Thyroid gland (tissue), 4 donors: ENCODE measurements around the gene DNAH11.
"Not testable (repeated sequence)": the region's sequence is repeated elsewhere in the genome, so short reads cannot be mapped to it uniquely, and the experiment has no call there.

ENCODE experiments used
- POLR2A ChIP-seq, 2 donors: fragments of 450-650 bp; IDR thresholded peaks; one replicate each; pipeline ENCODE4 v1.6.1; 2017; ENCODE audit warnings: antibody characterized with exemption in 2 of 2, mild to moderate bottlenecking in 2 of 2, moderate library complexity in 1 of 2
- TF ChIP-seq, protein P1 (sequence below), 6 experiments: fragments of 200-600 bp in 3 of 6; fragments of 450-650 bp in 3 of 6; sonication (generic) in 3 of 6; IDR thresholded peaks; one replicate each; pipeline ENCODE4 v1.5.1; 2016 to 2019; ENCODE audit warnings: antibody characterized with exemption in 6 of 6, mild to moderate bottlenecking in 2 of 6, inconsistent platforms in 1 of 6, moderate library complexity in 1 of 6

DNA sequence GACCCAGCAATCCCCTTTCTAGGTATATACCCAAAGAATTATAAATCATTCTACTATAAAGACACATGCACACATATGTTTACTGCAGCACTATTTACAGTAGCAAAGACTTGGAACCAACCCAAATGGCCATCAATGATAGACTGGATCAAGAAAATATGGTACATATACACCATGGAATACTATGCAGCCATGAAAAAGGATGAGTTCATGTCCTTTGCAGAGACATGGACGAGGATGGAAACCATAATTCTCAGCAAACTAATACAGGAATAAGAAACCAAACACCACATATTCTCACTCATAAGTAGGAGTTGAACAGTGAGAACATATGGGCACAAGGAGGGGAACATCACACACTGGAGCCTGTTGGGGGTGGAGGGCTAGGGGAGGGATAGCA is 157.7 kb downstream of the DNAH11 start:
- TF ChIP-seq, protein P1, sequence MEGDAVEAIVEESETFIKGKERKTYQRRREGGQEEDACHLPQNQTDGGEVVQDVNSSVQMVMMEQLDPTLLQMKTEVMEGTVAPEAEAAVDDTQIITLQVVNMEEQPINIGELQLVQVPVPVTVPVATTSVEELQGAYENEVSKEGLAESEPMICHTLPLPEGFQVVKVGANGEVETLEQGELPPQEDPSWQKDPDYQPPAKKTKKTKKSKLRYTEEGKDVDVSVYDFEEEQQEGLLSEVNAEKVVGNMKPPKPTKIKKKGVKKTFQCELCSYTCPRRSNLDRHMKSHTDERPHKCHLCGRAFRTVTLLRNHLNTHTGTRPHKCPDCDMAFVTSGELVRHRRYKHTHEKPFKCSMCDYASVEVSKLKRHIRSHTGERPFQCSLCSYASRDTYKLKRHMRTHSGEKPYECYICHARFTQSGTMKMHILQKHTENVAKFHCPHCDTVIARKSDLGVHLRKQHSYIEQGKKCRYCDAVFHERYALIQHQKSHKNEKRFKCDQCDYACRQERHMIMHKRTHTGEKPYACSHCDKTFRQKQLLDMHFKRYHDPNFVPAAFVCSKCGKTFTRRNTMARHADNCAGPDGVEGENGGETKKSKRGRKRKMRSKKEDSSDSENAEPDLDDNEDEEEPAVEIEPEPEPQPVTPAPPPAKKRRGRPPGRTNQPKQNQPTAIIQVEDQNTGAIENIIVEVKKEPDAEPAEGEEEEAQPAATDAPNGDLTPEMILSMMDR (IDR thresholded peaks at IDR 0.05): not testable (repeated sequence)
- TF ChIP-seq POLR2A (IDR thresholded peaks at IDR 0.05): not testable (repeated sequence)
